GM19372 (cell line): ENCODE results near the gene SLC37A1.

Experiments used
- ATAC-seq: cut with Tn5 transposase; IDR thresholded peaks from one replicate; pipeline ENCODE4 v1.9.1; 2021; ENCODE audit warnings: mild to moderate bottlenecking, low read depth, moderate library complexity; ENCODE audit not compliant: unreplicated experiment

The SLC37A1 gene

GRCh38 chr21:42556960-42557359 is 43.3 kb downstream of the SLC37A1 start:
- no peak for ATAC-seq

DNA sequence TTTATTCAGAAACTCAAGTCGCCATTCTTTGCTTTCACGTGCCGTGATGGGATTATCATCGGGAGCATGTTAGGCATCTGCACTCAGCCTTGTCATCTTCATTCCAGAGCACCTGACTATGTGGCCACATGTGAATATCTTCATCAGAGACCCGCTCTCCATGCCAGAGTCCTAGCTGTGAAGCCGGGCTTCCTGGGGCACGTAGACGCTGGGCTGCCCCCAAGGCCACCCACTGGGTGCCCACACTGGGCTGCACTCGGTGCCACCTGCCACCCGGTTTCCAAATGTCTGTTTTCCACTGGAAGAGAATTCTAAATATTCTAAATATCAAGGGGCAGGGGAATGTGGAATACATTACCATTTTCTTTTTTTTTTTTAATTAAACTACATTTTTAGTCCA is 43.8 kb downstream of the SLC37A1 start:
- no peak for ATAC-seq

- no peak for ATAC-seq
Observed at GRCh38 chr21:42558368-42558767, 44.7 kb downstream of the SLC37A1 start.

DNA sequence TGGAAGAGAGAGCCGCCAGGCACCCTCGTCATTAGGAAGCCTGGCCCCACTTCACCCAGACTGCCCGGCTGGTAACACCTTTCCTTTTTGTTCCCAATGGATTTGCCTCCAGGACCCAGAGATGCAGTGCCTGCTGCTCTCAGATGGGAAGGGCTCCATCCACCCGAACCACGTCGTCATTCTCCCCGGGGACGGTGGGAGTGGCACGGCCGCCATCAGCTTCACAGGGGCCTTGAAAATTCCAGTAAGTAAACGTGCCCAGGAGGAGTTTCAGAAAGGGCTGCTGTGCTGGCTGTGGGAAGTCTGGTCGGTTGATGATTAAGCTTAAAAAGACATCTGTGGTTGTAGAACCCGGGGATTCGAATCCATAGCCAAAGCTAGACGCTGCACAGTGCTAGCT is 45.2 kb downstream of the SLC37A1 start:
- ATAC-seq, result no peak

- no peak for ATAC-seq
Observed at GRCh38 chr21:42559326-42559725, 45.7 kb downstream of the SLC37A1 start.

DNA sequence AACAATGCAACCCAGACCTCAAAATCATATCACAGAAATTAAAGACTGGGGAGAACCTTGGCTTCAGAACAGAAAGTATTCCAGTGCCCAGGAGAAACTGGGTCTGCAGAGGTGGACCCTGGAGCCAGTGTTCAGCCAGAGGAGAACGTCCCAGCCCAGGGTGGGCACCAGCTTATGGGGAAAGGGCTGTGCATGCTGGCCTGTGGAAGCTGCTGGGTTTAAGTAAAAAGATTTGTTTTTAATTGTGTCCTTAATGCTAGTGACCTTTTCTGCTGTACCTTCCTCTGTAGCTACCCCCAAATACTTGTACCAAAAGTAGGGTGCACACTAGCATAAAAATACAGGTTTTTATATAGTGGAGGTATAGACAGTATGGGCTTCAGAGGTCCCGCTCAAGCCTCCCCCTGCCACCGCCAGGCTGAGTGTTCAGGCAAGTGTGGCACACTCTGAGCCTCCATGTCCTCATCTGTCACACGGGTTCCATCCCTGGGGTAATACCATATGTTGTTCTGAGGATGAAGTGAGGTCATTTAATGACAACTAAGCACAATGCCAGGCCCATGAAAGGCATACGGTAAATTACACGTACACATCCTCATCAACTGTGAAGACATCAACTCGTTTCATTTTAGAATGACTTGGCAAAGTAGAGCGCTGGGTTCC is 47.0 kb downstream of the SLC37A1 start:
- no peak for ATAC-seq

DNA sequence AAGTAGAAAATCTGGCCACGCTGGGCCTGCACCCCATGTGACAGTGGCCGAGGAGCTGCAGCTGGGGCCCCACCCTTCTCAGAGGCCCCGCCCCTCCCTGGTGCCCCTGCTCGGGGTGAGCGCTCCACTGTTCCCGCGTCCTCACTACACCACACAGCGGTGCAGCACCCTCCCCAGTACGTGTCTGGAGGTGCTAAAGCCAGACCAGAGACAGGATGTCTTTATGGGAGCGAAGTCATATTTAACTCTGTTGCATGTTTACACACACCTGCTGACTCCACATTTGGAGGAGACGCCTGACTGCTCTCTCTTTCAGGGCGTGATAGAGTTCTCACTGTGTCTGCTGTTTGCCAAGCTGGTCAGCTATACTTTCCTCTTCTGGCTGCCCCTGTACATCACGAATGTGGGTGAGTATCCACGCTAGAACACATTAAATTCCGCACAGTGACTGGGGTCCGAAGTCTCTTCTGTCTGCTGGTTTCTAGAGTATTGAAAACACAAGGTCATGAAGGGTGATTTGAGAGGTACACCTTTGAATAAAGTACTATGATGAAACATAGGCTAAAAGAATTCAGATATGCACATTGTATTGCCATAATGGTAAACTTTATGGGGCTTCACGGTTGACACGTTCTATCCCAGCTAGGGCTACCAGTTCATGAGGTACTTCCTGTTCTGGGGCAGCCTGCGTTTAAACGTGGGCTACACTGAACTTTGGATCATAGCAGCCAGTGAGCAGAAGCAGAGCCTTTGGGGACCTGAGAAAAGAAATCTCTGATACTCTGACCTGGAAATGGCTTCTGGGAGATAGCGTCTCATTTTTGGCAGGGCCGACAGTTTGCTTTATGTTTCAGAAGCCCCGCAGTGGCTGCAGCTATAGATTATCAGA is 48.4 kb downstream of the SLC37A1 start:
- ATAC-seq, result no peak

- no peak for ATAC-seq
Observed at GRCh38 chr21:42562816-42563215, 49.2 kb downstream of the SLC37A1 start.

DNA sequence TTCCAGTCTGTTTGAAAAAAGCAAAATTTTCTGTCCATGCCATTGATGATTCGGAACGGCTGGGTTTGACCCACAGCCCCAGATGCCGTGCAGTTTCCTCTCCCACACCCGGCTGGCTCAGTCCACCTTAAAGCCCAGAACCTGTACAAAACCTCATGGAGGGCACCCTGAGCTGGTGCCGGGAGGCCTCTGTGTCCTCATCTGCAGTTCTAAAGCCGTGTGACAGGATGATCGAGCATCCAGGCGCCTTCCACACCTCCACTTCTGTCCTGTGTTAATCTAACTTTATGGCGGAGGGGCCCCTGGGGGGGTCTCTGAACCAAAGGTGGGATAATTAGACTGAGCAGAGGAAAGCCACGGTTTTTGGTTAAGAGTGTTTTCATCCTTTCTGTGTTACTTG is 49.6 kb downstream of the SLC37A1 start:
- no peak for ATAC-seq

- no peak for ATAC-seq
Observed at GRCh38 chr21:42563686-42564085, 50.0 kb downstream of the SLC37A1 start.

DNA sequence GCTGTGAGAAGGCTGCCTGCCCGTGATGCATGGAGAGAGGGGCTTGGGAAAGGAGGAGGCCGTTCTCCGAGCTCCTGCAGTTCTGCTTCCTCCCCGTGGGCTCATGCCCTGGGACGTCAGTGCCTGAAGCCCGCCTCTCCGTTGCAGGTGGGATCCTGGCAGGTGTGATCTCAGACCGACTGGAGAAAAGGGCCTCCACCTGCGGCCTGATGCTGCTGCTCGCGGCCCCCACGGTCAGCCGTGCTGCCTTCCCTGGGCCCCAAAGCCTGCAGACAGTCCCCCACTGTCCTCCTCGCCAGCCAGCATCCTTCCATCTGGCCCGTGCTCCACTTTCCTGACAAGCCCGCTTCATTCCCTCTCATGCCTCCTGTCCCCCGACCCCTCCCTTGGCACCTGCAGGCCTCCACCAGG is 50.9 kb downstream of the SLC37A1 start:
- no peak for ATAC-seq

- no peak for ATAC-seq
Observed at GRCh38 chr21:42565206-42565810, 51.7 kb downstream of the SLC37A1 start.

GRCh38 chr21:42565886-42566523 is 52.4 kb downstream of the SLC37A1 start:
- no peak for ATAC-seq

DNA sequence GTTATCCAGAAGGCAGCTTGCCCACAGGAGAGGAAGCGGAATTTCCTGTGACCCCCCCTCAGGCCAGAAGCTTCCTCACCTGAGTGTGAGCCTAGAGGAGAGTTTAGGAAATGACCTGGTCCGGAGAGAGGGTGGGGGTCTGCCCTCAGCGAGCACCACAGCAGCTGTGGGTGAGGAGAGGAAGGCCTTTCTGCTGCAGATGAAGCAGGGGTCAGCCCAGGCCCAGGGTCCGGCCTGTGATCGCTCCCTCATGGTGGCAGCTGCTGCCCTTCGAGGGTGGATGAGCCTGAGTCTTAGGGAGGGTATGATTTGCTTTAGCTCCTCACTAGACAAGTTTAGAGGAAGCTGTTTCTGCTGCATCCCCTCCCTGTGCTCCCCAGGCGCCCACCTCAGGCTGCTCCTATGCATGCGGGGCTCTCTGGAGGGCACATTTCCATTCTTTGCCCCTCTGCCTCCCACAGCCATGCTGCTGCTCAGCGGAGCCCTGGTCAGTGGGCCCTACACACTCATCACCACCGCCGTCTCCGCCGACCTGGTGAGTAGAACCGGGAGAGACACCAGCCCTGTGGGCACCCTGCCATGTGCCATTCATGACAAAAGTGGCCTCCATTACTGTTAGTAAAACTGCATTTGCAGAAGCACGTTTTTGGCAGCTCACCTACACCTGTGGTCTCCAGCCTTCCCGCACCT is 53.0 kb downstream of the SLC37A1 start:
- no peak for ATAC-seq

GRCh38 chr21:42567214-42567555 is 53.5 kb downstream of the SLC37A1 start:
- no peak for ATAC-seq

DNA sequence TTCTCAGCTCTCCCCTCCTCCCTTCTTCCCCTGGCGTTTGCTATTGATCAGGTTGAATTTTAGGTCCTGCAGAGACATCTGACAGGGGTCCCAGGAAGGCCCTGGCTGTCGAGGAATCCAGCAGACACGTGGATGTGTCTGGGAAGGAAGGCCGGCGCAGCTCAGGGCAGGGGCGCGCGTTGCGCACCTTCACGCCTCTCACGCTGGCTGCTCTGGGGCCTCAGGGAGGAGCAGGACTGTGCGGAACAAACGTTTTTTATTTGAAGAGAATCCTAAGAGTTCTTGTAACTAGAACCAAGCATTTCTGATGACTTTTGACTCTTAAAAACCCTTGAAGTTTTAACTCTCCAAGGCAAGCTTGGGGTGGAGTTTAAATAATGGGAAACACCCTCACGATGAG is 54.2 kb downstream of the SLC37A1 start:
- ATAC-seq, result no peak

DNA sequence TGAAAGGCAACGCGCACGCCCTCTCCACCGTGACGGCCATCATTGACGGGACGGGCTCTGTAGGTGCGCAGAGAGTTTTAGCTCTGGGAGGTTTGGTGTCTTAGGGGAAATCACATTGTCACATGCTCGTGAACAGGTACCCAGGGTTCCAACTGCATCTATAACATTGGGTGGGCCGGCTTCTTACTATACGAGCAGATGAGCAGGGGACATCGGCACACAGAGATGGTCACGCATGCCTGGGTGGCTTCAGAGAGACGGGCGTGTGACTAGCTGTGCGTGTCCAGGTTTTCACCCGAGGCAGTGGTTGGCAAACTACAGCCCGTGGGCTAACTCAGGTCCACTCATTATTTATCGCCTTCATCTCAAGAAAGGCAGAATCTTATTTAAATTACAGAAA is 54.7 kb downstream of the SLC37A1 start:
- ATAC-seq, result no peak

DNA sequence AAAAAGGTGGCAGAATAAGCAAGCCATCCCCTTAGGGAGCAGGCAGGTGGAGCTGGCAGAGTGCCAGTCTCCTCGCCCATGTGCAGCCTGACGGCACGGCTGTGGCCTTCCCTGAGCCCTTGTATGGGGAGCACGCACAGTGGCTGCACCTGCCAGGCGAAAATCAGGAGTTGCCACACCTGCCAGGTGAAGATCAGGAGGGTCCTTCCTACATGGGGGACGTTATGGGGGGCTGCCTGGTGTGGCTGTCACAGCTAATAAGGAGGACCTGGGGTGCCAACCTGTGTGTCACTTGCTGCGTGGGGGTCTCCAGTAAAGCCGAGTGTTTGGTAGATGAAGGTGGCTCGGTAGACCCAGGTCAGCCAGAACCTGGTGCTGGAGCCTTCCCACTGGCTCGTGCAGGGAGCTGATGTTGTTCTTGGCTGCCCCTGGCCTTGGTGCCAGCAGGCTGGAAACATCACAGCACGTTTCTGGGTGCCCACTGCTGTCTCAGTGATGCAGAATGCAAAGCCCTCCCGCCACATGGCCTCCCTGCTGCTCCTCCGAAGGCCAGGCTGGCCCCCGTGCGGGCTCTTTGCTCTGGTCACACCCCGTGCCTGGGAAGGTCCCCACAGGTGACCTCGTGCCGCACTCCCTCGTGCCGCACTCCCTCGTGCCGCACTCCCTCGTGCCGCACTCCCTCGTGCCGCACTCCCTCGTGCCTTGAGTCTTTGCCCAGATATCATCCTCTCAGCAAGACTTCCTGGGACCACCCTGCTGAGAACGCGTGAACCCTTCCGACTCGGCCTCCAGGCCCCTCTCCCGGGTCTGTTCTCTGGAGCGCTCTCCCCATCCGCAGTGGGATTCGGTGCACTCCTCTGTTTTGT is 55.4 kb downstream of the SLC37A1 start:
- no peak for ATAC-seq

- no peak for ATAC-seq
Observed at GRCh38 chr21:42569732-42570301, 56.2 kb downstream of the SLC37A1 start.
